Measurements from ENCODE around the gene CDT1. TPM values are rescaled to one million over a fixed set of nuclear protein-coding genes. Genes with fewer than 3 reads are reported as not detected.

CDT1 gene
- total RNA-seq, 1 experiment from 2014 or later: 74.1 TPM

DNA sequence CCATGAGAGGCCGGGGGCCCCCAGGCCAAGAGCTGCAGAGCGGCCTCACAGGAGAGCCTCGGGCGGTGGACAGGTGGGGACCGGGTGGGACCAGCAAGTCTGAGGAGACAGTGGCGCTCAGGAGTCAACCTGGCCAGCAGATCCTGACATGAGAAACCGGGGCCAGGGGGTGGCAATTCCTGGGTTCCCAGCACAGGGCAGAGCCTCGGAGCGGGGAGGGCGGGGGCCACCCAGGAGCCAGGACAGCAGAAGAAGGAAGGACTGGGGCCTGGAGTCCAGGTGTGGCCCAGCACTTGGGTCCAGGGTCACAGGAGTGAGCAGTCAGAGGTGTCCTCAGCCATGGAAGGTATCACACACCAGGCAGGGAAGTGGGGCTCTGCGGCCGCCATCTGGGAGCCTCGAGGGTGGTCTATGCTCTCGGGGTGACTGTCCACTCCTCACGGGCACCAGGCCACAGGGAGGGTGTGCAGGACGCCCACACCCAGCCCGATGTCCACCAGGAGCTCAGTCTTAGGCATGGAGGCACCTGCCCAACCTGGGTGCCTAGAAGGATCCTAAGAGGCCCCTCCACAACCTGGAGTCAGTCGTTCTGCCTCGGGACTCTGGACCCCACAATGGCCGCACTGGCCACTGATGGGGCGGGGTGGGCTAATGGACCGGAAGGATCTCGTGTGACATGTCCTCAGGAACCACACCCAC lies 47.7 kb upstream of the CDT1 start:
- Histone ChIP-seq H2BK12ac (ENCODE audit: insufficient read length, low read depth, low read length) (no peak overlapping the region), H3K18ac (ENCODE audit: insufficient read length, low read depth, low read length) (no peak overlapping the region), H3K79me1 (ENCODE audit: insufficient read depth, low read depth, low read length, poor library complexity, severe bottlenecking) (no peaks in the 10 kb centered on the region), H3K9me3 (ENCODE audit: control insufficient read depth, low read depth, low read length) (no peaks in the 10 kb centered on the region), H3K23me2 (ENCODE audit: insufficient read length, low read depth, low read length, poor library complexity, severe bottlenecking) (no peaks in the 10 kb centered on the region), H4K20me1 (ENCODE audit: control insufficient read depth, insufficient read depth, insufficient read length) (no peaks in the 10 kb centered on the region), H3K4ac (ENCODE audit: low read depth, low read length) (no peak overlapping the region), H3K4me2 (ENCODE audit: insufficient read depth, insufficient read length, low read length) (no peak overlapping the region), H3K27ac (ENCODE audit: insufficient read length, low read depth, low read length) (no peak overlapping the region), H3K56ac (ENCODE audit: insufficient read length, low read depth, low read length) (no peak overlapping the region), H3K79me2 (ENCODE audit: insufficient read depth, low read length) (no peaks in the 10 kb centered on the region), H2BK120ac (ENCODE audit: low read depth, low read length, poor library complexity, severe bottlenecking) (no peak overlapping the region), H2AFZ (ENCODE audit: low read length) (no peak overlapping the region), H4K8ac (replicated peaks; ENCODE audit: insufficient read length, low read depth, low read length) (no peak overlapping the region), H3K23ac (ENCODE audit: insufficient read length, low read depth, low read length) (no peak overlapping the region), H2BK20ac (ENCODE audit: low read depth, low read length, poor library complexity, severe bottlenecking) (no peak overlapping the region), H2AK5ac (ENCODE audit: insufficient read length, low read length) (no peak overlapping the region), H3K9ac (ENCODE audit: extremely low read depth, insufficient read length, low read length) (no peak overlapping the region), H3K27me3 (ENCODE audit: insufficient read depth, low read length) (no peaks in the 10 kb centered on the region), H4K5ac (ENCODE audit: insufficient read length, low read depth, low read length) (no peak overlapping the region), H2BK5ac (ENCODE audit: insufficient read length, low read length) (no peak overlapping the region), H4K91ac (ENCODE audit: insufficient read length, low read depth, low read length) (no peak overlapping the region), H3K14ac (ENCODE audit: insufficient read depth, low read length) (no peak overlapping the region), H2BK15ac (ENCODE audit: low read depth, low read length) (no peak overlapping the region), H3K4me1 (ENCODE audit: insufficient read depth, low read length) (no peaks in the 10 kb centered on the region), H3T11ph (ENCODE audit: low read length) (no peak overlapping the region)
- H3K4me3 Mint-ChIP-seq: no peak overlapping the region
- H3K27me3 Mint-ChIP-seq (ENCODE audit: low read depth): no peaks in the 10 kb centered on the region
- H3K9me3 Mint-ChIP-seq: no peaks in the 10 kb centered on the region; a peak in 1 of 5 replicates
- no CpG with 5 or more reads among the region's 23 CpGs for WGBS (ENCODE audit: extremely low coverage, insufficient read length, low lambda C conversion rate)
- H3K4me1 Mint-ChIP-seq: peaks cover 27 to 50% of the 10 kb centered on the region in 2 experiments
- TF ChIP-seq, protein P1, sequence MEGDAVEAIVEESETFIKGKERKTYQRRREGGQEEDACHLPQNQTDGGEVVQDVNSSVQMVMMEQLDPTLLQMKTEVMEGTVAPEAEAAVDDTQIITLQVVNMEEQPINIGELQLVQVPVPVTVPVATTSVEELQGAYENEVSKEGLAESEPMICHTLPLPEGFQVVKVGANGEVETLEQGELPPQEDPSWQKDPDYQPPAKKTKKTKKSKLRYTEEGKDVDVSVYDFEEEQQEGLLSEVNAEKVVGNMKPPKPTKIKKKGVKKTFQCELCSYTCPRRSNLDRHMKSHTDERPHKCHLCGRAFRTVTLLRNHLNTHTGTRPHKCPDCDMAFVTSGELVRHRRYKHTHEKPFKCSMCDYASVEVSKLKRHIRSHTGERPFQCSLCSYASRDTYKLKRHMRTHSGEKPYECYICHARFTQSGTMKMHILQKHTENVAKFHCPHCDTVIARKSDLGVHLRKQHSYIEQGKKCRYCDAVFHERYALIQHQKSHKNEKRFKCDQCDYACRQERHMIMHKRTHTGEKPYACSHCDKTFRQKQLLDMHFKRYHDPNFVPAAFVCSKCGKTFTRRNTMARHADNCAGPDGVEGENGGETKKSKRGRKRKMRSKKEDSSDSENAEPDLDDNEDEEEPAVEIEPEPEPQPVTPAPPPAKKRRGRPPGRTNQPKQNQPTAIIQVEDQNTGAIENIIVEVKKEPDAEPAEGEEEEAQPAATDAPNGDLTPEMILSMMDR (conservative IDR thresholded peaks at IDR 0.05): no peak
- peak overlapping the region in 1 of 3 experiments; percentile 95; a peak in 2 of 7 replicates for H3K27ac Mint-ChIP-seq
- DNase-seq: no peak
- H3K36me3 Mint-ChIP-seq (ENCODE audit: insufficient read depth in 1 of 3, low read depth in 3 of 3): no peaks in the 10 kb centered on the region

All from H9 (cell line).